Neural progenitor cell (in vitro differentiated cells): ENCODE measurements around the gene ACER3. TPM values are rescaled to one million over a fixed set of nuclear protein-coding genes. Genes with fewer than 3 reads are reported as not detected.

Experiments used
- DNase-seq: peaks from one replicate; pipeline ENCODE4 v3.0.0-alpha.2; 2016; ENCODE audit warnings: low spot score
- H2AFZ ChIP-seq: fragments of 200-600 bp; sonication (generic); replicated peaks from 2 replicates; pipeline ENCODE4 v1.6.1; 2016; ENCODE audit warnings: antibody characterized with exemption
- H3F3A ChIP-seq: fragments of 200-600 bp; sonication (generic); 2 replicates; pipeline ENCODE4 v1.6.1; 2016; ENCODE audit warnings: antibody characterized with exemption, low read depth
- H3K27ac ChIP-seq: fragments of 200-600 bp; sonication (generic); 2 replicates; pipeline ENCODE4 v1.5.1; 2016; ENCODE audit warnings: mild to moderate bottlenecking
- H3K27me3 ChIP-seq: fragments of 200-600 bp; sonication (generic); 2 replicates; pipeline ENCODE4 v1.6.1; 2016; ENCODE audit warnings: mild to moderate bottlenecking, moderate library complexity
- H3K36me3 ChIP-seq: fragments of 200-600 bp; sonication (generic); 2 replicates; pipeline ENCODE4 v1.5.1; 2016
- H3K4me1 ChIP-seq: fragments of 200-600 bp; sonication (generic); 2 replicates; pipeline ENCODE4 v1.6.1; 2016; ENCODE audit warnings: mixed run types
- H3K4me2 ChIP-seq: fragments of 200-600 bp; sonication (generic); 2 replicates; pipeline ENCODE4 v1.6.1; 2016
- H3K4me3 ChIP-seq: fragments of 200-600 bp; sonication (generic); 2 replicates; pipeline ENCODE4 v1.5.1; 2016
- H3K79me2 ChIP-seq: fragments of 200-600 bp; sonication (generic); 2 replicates; pipeline ENCODE4 v1.6.1; 2016; ENCODE audit warnings: low read depth
- H3K9ac ChIP-seq: fragments of 200-600 bp; sonication (generic); 2 replicates; pipeline ENCODE4 v1.6.1; 2016
- H3K9me3 ChIP-seq: fragments of 200-600 bp; sonication (generic); 2 replicates; pipeline ENCODE4 v1.5.1; 2016; ENCODE audit warnings: low read depth
- H4K20me1 ChIP-seq: fragments of 200-600 bp; sonication (generic); 2 replicates; pipeline ENCODE4 v1.6.1; 2016; ENCODE audit warnings: low read depth
- H3K27ac Mint-ChIP-seq: 3 replicates; pipeline ENCODE4 v1.8.0; 2021; ENCODE audit warnings: mixed read lengths
- H3K27me3 Mint-ChIP-seq: 2 replicates; pipeline ENCODE4 v1.8.0; 2022; ENCODE audit warnings: low read depth, mild to moderate bottlenecking, inconsistent platforms, moderate library complexity, mixed read lengths; ENCODE audit not compliant: insufficient read depth
- H3K36me3 Mint-ChIP-seq: 3 replicates; pipeline ENCODE4 v1.8.0; 2021; ENCODE audit warnings: mixed read lengths
- H3K4me1 Mint-ChIP-seq: 3 replicates; pipeline ENCODE4 v1.8.0; 2021; ENCODE audit warnings: mixed read lengths
- H3K4me3 Mint-ChIP-seq: 3 replicates; pipeline ENCODE4 v1.8.0; 2021; ENCODE audit warnings: mild to moderate bottlenecking, moderate library complexity, mixed read lengths
- H3K9me3 Mint-ChIP-seq: 3 replicates; pipeline ENCODE4 v1.8.0; 2020; ENCODE audit warnings: mixed read lengths
- CTCF ChIP-seq: fragments of 200-600 bp; sonication (generic); IDR thresholded peaks from 2 replicates; pipeline ENCODE4 v1.5.1; 2017; ENCODE audit warnings: antibody characterized with exemption, mild to moderate bottlenecking
- EZH2 ChIP-seq: fragments of 200-600 bp; sonication (generic); IDR thresholded peaks from 2 replicates; pipeline ENCODE4 v1.6.1; 2017; ENCODE audit warnings: antibody characterized with exemption, mild to moderate bottlenecking, moderate library complexity
- EZH2phosphoT487 ChIP-seq: fragments of 200-600 bp; sonication (generic); IDR thresholded peaks from 2 replicates; pipeline ENCODE4 v1.6.1; 2017; ENCODE audit warnings: antibody characterized with exemption
- total RNA-seq: library from RNA; depleted of rRNA; stranded (reverse); fragments of >200 nt; gene quantifications from 2 replicates; pipeline ENCODE4 v1.2.3, GENCODE V29; 2015; ENCODE audit warnings: low replicate concordance

The ACER3 gene
- total RNA-seq, 1 donor from 2014 or later: 18.9 TPM

GRCh38 chr11:77068457-77069335 lies 208.0 kb downstream of the ACER3 start:
- peaks cover 10% of the 10 kb centered on the region for H3K27me3 Mint-ChIP-seq
- no peak overlapping the region for H3K27ac ChIP-seq
- H3K79me2 ChIP-seq: no peaks in the 10 kb centered on the region
- no peak overlapping the region for H2AFZ ChIP-seq
- no peaks in the 10 kb centered on the region for H3K9me3 ChIP-seq
- H3K27me3 ChIP-seq: peaks cover 10% of the 10 kb centered on the region
- TF ChIP-seq EZH2 (no peak), CTCF (no peak), EZH2phosphoT487 (no peak)
- H3K36me3 ChIP-seq: no peaks in the 10 kb centered on the region
- H3F3A ChIP-seq: peaks cover 14% of the 10 kb centered on the region
- DNase-seq: no peak
- peaks cover 3% of the 10 kb centered on the region for H4K20me1 ChIP-seq
- no peak overlapping the region for H3K4me2 ChIP-seq
- H3K36me3 Mint-ChIP-seq: no peaks in the 10 kb centered on the region
- H3K9me3 Mint-ChIP-seq: no peaks in the 10 kb centered on the region
- peaks cover 13% of the 10 kb centered on the region for H3K4me1 ChIP-seq
- H3K9ac ChIP-seq: no peak overlapping the region
- H3K4me1 Mint-ChIP-seq: peaks cover 36% of the 10 kb centered on the region
- no peak overlapping the region for H3K4me3 ChIP-seq
- peak overlapping the region; percentile 69 for H3K4me3 Mint-ChIP-seq
- H3K27ac Mint-ChIP-seq: no peak overlapping the region

GRCh38 chr11:77069336-77069968 lies 208.7 kb downstream of the ACER3 start:
- TF ChIP-seq EZH2: no peak
- no peak for TF ChIP-seq CTCF
- TF ChIP-seq EZH2phosphoT487: no peak
- no peak for DNase-seq
- H3K4me1 Mint-ChIP-seq: peaks cover 40% of the 10 kb centered on the region
- no peak overlapping the region for H3K27ac Mint-ChIP-seq
- Histone ChIP-seq H3K9me3 (no peaks in the 10 kb centered on the region), H2AFZ (no peak overlapping the region), H3K36me3 (no peaks in the 10 kb centered on the region), H3K4me1 (peaks cover 13% of the 10 kb centered on the region), H3K79me2 (no peaks in the 10 kb centered on the region), H3K27ac (no peak overlapping the region), H3F3A (peaks cover 14% of the 10 kb centered on the region), H3K9ac (no peak overlapping the region), H4K20me1 (peaks cover 3% of the 10 kb centered on the region), H3K4me2 (no peak overlapping the region), H3K27me3 (peaks cover 10% of the 10 kb centered on the region), H3K4me3 (no peak overlapping the region)
- no peaks in the 10 kb centered on the region for H3K36me3 Mint-ChIP-seq
- H3K27me3 Mint-ChIP-seq: peaks cover 8% of the 10 kb centered on the region
- H3K9me3 Mint-ChIP-seq: no peaks in the 10 kb centered on the region
- H3K4me3 Mint-ChIP-seq: no peak overlapping the region

- no peaks in the 10 kb centered on the region for H3K36me3 ChIP-seq
- peaks cover 13% of the 10 kb centered on the region for H3K4me1 ChIP-seq
- Mint-ChIP-seq H3K4me3 (no peak overlapping the region), H3K4me1 (peaks cover 40% of the 10 kb centered on the region), H3K36me3 (no peaks in the 10 kb centered on the region), H3K27me3 (peaks cover 8% of the 10 kb centered on the region), H3K27ac (no peak overlapping the region), H3K9me3 (no peaks in the 10 kb centered on the region)
- H3F3A ChIP-seq: peaks cover 14% of the 10 kb centered on the region
- peaks cover 7% of the 10 kb centered on the region for H3K27me3 ChIP-seq
- H3K4me3 ChIP-seq: no peak overlapping the region
- peaks cover 3% of the 10 kb centered on the region for H4K20me1 ChIP-seq
- H3K79me2 ChIP-seq: no peaks in the 10 kb centered on the region
- H3K9me3 ChIP-seq: no peaks in the 10 kb centered on the region
- no peak overlapping the region for H3K4me2 ChIP-seq
- TF ChIP-seq EZH2 (no peak), CTCF (no peak), EZH2phosphoT487 (no peak)
- no peak overlapping the region for H3K27ac ChIP-seq
- H2AFZ ChIP-seq: no peak overlapping the region
- no peak overlapping the region for H3K9ac ChIP-seq
- no peak for DNase-seq
These were observed 209.4 kb downstream of the ACER3 start for GRCh38 chr11:77069969-77070582.
